ENCODE measurements around the gene ZNF573. TPM values are rescaled to one million over a fixed set of nuclear protein-coding genes. Genes with fewer than 3 reads are reported as not detected.

The ZNF573 gene
- total and polyA plus RNA-seq, 2 of the 13 experiments (the other 11 are each of a cell fraction or from before 2014, with no cell fraction given): 3.1 to 9.3 TPM

DNA sequence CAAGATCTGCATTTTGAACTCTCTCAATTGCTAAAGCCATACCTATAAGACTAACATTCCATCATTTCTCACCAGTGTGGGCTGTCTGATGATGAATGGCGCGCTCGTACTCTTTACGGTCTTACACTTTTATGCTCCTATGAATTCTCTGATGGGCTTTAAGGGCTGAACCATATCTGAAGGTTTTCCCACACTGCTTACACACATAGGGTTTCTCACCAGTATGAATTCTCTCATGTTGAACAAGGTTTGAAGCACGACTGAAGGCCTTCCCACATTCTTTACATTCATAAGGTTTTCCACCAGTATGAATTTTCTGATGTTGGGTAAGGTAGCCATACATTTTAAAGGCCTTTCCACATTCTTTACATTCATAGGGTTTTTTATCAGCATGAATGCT is 41.0 kb downstream of the ZNF573 start (continued):
- no peak for TF ChIP-seq ZGPAT (CRISPR knock-in tag; IDR thresholded peaks at IDR 0.05)

GRCh38 chr19:37725181-37725580 is 54.2 kb downstream of the ZNF573 start:
- TF ChIP-seq CHD4 (IDR thresholded peaks at IDR 0.05; ENCODE audit: borderline replicate concordance, low read length): no peak
- no peak for TF ChIP-seq HNF1B (CRISPR knock-in tag; IDR thresholded peaks at IDR 0.05)
- TF ChIP-seq E2F1 (CRISPR knock-in tag; IDR thresholded peaks at IDR 0.05): no peak
- no peak for TF ChIP-seq HMGXB4 (CRISPR knock-in tag; IDR thresholded peaks at IDR 0.05; ENCODE audit: borderline replicate concordance in 1 of 2, low read depth in 1 of 2)
- no peak for TF ChIP-seq ZNF577 (CRISPR knock-in tag; IDR thresholded peaks at IDR 0.05; ENCODE audit: borderline replicate concordance, low read depth)
- TF ChIP-seq ZNF850 (CRISPR knock-in tag; conservative IDR thresholded peaks at IDR 0.05): no peak
- DNase-seq (ENCODE audit: low spot score): no peak
- Histone ChIP-seq H3K4me3 (replicated peaks in 1 of 3; ENCODE audit: insufficient read depth in 1 of 3, low read depth in 2 of 3, low read length in 3 of 3) (no peak overlapping the region), H2AFZ (ENCODE audit: low read length) (no peak overlapping the region), H3K4me1 (ENCODE audit: insufficient read depth, low read length) (no peaks in the 10 kb centered on the region), H3K79me2 (ENCODE audit: insufficient read depth, low read length) (no peaks in the 10 kb centered on the region), H3K27ac (ENCODE audit: extremely low read length, insufficient read depth, low read length) (no peak overlapping the region), H3K9ac (ENCODE audit: insufficient read depth, low read depth, low read length) (no peak overlapping the region), H3K9me3 (ENCODE audit: low read length) (no peaks in the 10 kb centered on the region), H3K36me3 (replicated peaks in 1 of 2; ENCODE audit: control insufficient read depth in 1 of 2, insufficient read depth in 2 of 2, low read length in 2 of 2) (no peaks in the 10 kb centered on the region), H3K27me3 (ENCODE audit: control insufficient read depth in 1 of 2, insufficient read depth in 2 of 2, low read length in 2 of 2) (no peaks in the 10 kb centered on the region), H3K4me2 (ENCODE audit: low read depth, low read length) (no peak overlapping the region), H4K20me1 (ENCODE audit: insufficient read depth, low read length) (no peaks in the 10 kb centered on the region)
- no peak for FAIRE-seq
- BruUV-seq (replicated peaks): no TSS peak
- POLR2A ChIA-PET: no interaction called here
- 70% methylated on average over 2 of the region's 2 CpGs for WGBS (ENCODE audit: low lambda C conversion rate)
- no peak for ATAC-seq
- CTCF ChIA-PET (ENCODE audit: low intra/inter-chr PET ratio, low total read pairs): no interaction called here
- in situ Hi-C loops (cut with HindIII; ENCODE audit: extremely low pct_ligation_motif_present, low pct_unique_long_range_greater_than_20kb) (no loop called here), intact Hi-C loops (cut with micrococcal nuclease; ENCODE audit: unreplicated experiment) (no loop called here)

Measured in HepG2 (cell line).